Smooth muscle cell (in vitro differentiated cells): ENCODE results near the gene TMCO2. TPM values are rescaled to one million over a fixed set of nuclear protein-coding genes. Genes with fewer than 3 reads are reported as not detected.

Experiments
- DNase-seq: peaks from one replicate; lab custom pipeline; 2025; ENCODE audit not compliant: unreplicated experiment; lab: John Stamatoyannopoulos, UW
- H2AFZ ChIP-seq: fragments of 200-600 bp; sonication (generic); 2 replicates; pipeline ENCODE4 v1.6.0; 2016; ENCODE audit warnings: antibody characterized with exemption, low read depth, mild to moderate bottlenecking
- H3F3A ChIP-seq: fragments of 200-600 bp; sonication (generic); 2 replicates; pipeline ENCODE4 v1.6.0; 2017; ENCODE audit warnings: antibody characterized with exemption, low read depth
- H3K27ac ChIP-seq: fragments of 200-600 bp; sonication (generic); 2 replicates; pipeline ENCODE4 v1.5.1; 2016; ENCODE audit warnings: low read depth, mild to moderate bottlenecking
- H3K27me3 ChIP-seq: fragments of 200-600 bp; sonication (generic); 2 replicates; pipeline ENCODE4 v1.6.1; 2016; ENCODE audit warnings: low read depth, mild to moderate bottlenecking
- H3K36me3 ChIP-seq: fragments of 200-600 bp; sonication (generic); 2 replicates; pipeline ENCODE4 v1.5.1; 2016; ENCODE audit warnings: low read depth
- H3K4me1 ChIP-seq: fragments of 200-600 bp; sonication (generic); 2 replicates; pipeline ENCODE4 v1.5.1; 2016; ENCODE audit warnings: low read depth
- H3K4me2 ChIP-seq: fragments of 200-600 bp; sonication (generic); 2 replicates; pipeline ENCODE4 v1.6.0; 2016; ENCODE audit warnings: mild to moderate bottlenecking
- H3K4me3 ChIP-seq: fragments of 200-600 bp; sonication (generic); 2 replicates; pipeline ENCODE4 v1.5.1; 2016; ENCODE audit warnings: mild to moderate bottlenecking
- H3K79me2 ChIP-seq: fragments of 200-600 bp; sonication (generic); 2 replicates; pipeline ENCODE4 v1.6.0; 2016; ENCODE audit warnings: low read depth, mild to moderate bottlenecking
- H3K9ac ChIP-seq: fragments of 200-600 bp; sonication (generic); 2 replicates; pipeline ENCODE4 v1.6.0; 2016; ENCODE audit warnings: low read depth
- H3K9me3 ChIP-seq: fragments of 200-600 bp; sonication (generic); replicated peaks from 2 replicates; pipeline ENCODE4 v1.5.1; 2016; ENCODE audit warnings: low read depth
- H4K20me1 ChIP-seq: fragments of 200-600 bp; sonication (generic); 2 replicates; pipeline ENCODE4 v1.6.0; 2016; ENCODE audit warnings: low read depth
- CTCF ChIP-seq: fragments of 200-600 bp; sonication (generic); IDR thresholded peaks from 2 replicates; pipeline ENCODE4 v1.5.1; 2017; ENCODE audit warnings: borderline replicate concordance, mild to moderate bottlenecking, antibody characterized with exemption; ENCODE audit not compliant: insufficient read depth, poor library complexity, severe bottlenecking
- WGBS: methylation state at CpG from one replicate; pipeline ENCODE4 v1.1.7; 2016; ENCODE audit warnings: low lambda C conversion rate; 5-methylcytosine and 5-hydroxymethylcytosine counted together
- polyA plus RNA-seq: library from polyadenylated mRNA; unstranded; fragments of >200 nt; fragmentation: Nextera tagmentation; extraction: Ambion mirVana; gene quantifications from 2 replicates; pipeline ENCODE4 v1.2.1, GENCODE V29; 2016
- total RNA-seq: library from RNA; depleted of rRNA; stranded (reverse); fragments of >200 nt; gene quantifications from 2 replicates; pipeline ENCODE4 v1.2.3, GENCODE V29; 2014

Gene TMCO2
- total and polyA plus RNA-seq, 2 experiments from 2014 or later: not detected

- DNase-seq: no peak
- Histone ChIP-seq H3K27ac (no peak overlapping the region), H3K79me2 (no peaks in the 10 kb centered on the region), H3K4me3 (no peak overlapping the region), H3K9ac (no peak overlapping the region), H3K4me2 (no peak overlapping the region), H4K20me1 (no peaks in the 10 kb centered on the region), H3K36me3 (no peaks in the 10 kb centered on the region), H3K27me3 (no peaks in the 10 kb centered on the region), H3F3A (peaks cover 5% of the 10 kb centered on the region), H3K9me3 (no peaks in the 10 kb centered on the region), H3K4me1 (no peaks in the 10 kb centered on the region), H2AFZ (no peak overlapping the region)
- no peak for TF ChIP-seq CTCF
Observed at GRCh38 chr1:40248412-40248811, 675 bp downstream of the TMCO2 start.

GRCh38 chr1:40251456-40251855, 3.7 kb downstream of the TMCO2 start:
- TF ChIP-seq CTCF: no peak
- Histone ChIP-seq H3K4me2 (no peak overlapping the region), H3K36me3 (no peaks in the 10 kb centered on the region)

GRCh38 chr1:40252601-40253000, 4.9 kb downstream of the TMCO2 start:
- Histone ChIP-seq H4K20me1 (no peaks in the 10 kb centered on the region), H2AFZ (no peak overlapping the region), H3K27ac (no peak overlapping the region), H3K4me2 (no peak overlapping the region), H3K36me3 (no peaks in the 10 kb centered on the region), H3K4me1 (peaks cover 7% of the 10 kb centered on the region), H3F3A (no peaks in the 10 kb centered on the region), H3K27me3 (no peaks in the 10 kb centered on the region), H3K79me2 (peaks cover 17% of the 10 kb centered on the region), H3K4me3 (no peak overlapping the region), H3K9me3 (no peaks in the 10 kb centered on the region), H3K9ac (no peak overlapping the region)
- 90% methylated on average over 2 of the region's 2 CpGs for WGBS
- TF ChIP-seq CTCF: no peak
- no peak for DNase-seq

More at GRCh38 chr1:40251456-40251855, 3.7 kb downstream of the TMCO2 start:
- Histone ChIP-seq H3K27ac (no peak overlapping the region), H3K4me3 (no peak overlapping the region), H3K79me2 (peaks cover 12% of the 10 kb centered on the region), H3K4me1 (peaks cover 3% of the 10 kb centered on the region), H3F3A (no peaks in the 10 kb centered on the region), H3K27me3 (no peaks in the 10 kb centered on the region), H3K9ac (no peak overlapping the region), H3K9me3 (no peaks in the 10 kb centered on the region), H4K20me1 (no peaks in the 10 kb centered on the region), H2AFZ (no peak overlapping the region)
- no peak for DNase-seq
- 89% methylated on average over 4 of the region's 4 CpGs for WGBS

- Histone ChIP-seq H3K9me3 (no peaks in the 10 kb centered on the region), H2AFZ (no peak overlapping the region), H3F3A (no peaks in the 10 kb centered on the region), H3K36me3 (peaks cover under 1% of the 10 kb centered on the region), H3K27ac (no peak overlapping the region), H3K79me2 (peaks cover 32% of the 10 kb centered on the region), H3K4me2 (no peak overlapping the region), H3K9ac (no peak overlapping the region), H3K4me3 (no peak overlapping the region), H4K20me1 (no peaks in the 10 kb centered on the region), H3K27me3 (no peaks in the 10 kb centered on the region), H3K4me1 (peaks cover 15% of the 10 kb centered on the region)
- TF ChIP-seq CTCF: no peak
- no peak for DNase-seq
Observed at GRCh38 chr1:40255231-40255630, 7.5 kb downstream of the TMCO2 start.
